Neuron (in vitro differentiated cells): ENCODE data around the gene TPRKB.
"Not testable (repeated sequence)": the region's sequence is repeated elsewhere in the genome, so short reads cannot be mapped to it uniquely, and the experiment has no call there.

Experiments
- H2AFZ ChIP-seq: one replicate; pipeline ENCODE4 v1.6.1; 2013; ENCODE audit warnings: low read depth, mild to moderate bottlenecking, inconsistent platforms, low read length, moderate library complexity
- H3K27me3 ChIP-seq: one replicate; pipeline ENCODE4 v1.6.1; 2013; ENCODE audit warnings: low read length; ENCODE audit not compliant: insufficient read depth
- H3K36me3 ChIP-seq: one replicate; pipeline ENCODE4 v1.6.1; 2013; ENCODE audit warnings: low read length; ENCODE audit not compliant: insufficient read depth
- H3K4me1 ChIP-seq: one replicate; pipeline ENCODE4 v1.6.1; 2013; ENCODE audit warnings: low read length; ENCODE audit not compliant: insufficient read depth
- H3K4me3 ChIP-seq: 2 replicates; pipeline ENCODE4 v1.5.1; 2013; ENCODE audit warnings: mild to moderate bottlenecking, low read length, moderate library complexity
- H3K9me3 ChIP-seq: one replicate; pipeline ENCODE4 v1.6.1; 2013; ENCODE audit warnings: low read length

Gene TPRKB

GRCh38 chr2:73685764-73686438, 51.2 kb downstream of the TPRKB start:
- no peak overlapping the region for H3K4me3 ChIP-seq
- no peak overlapping the region for H2AFZ ChIP-seq
- H3K36me3 ChIP-seq = no peaks in the 10 kb centered on the region
- no peaks in the 10 kb centered on the region for H3K4me1 ChIP-seq
- peaks cover 4% of the 10 kb centered on the region for H3K27me3 ChIP-seq
- H3K9me3 ChIP-seq = no peaks in the 10 kb centered on the region

- H3K4me1 ChIP-seq, H3K4me3 ChIP-seq, H3K27me3 ChIP-seq, H3K9me3 ChIP-seq, H3K36me3 ChIP-seq, H2AFZ ChIP-seq: not testable (repeated sequence)
Observed at GRCh38 chr2:73684905-73685304, 52.2 kb downstream of the TPRKB start.

- H3K4me3 ChIP-seq, H2AFZ ChIP-seq, H3K9me3 ChIP-seq, H3K27me3 ChIP-seq, H3K36me3 ChIP-seq, H3K4me1 ChIP-seq: not testable (repeated sequence)
Observed at GRCh38 chr2:73684325-73684724, 52.8 kb downstream of the TPRKB start.

GRCh38 chr2:73679951-73680571, 57.1 kb downstream of the TPRKB start:
- H3K36me3 ChIP-seq, H3K4me3 ChIP-seq, H3K9me3 ChIP-seq, H2AFZ ChIP-seq, H3K27me3 ChIP-seq, H3K4me1 ChIP-seq: not testable (repeated sequence)
